ENCODE results near the gene TNFRSF11A.

TNFRSF11A gene

DNA sequence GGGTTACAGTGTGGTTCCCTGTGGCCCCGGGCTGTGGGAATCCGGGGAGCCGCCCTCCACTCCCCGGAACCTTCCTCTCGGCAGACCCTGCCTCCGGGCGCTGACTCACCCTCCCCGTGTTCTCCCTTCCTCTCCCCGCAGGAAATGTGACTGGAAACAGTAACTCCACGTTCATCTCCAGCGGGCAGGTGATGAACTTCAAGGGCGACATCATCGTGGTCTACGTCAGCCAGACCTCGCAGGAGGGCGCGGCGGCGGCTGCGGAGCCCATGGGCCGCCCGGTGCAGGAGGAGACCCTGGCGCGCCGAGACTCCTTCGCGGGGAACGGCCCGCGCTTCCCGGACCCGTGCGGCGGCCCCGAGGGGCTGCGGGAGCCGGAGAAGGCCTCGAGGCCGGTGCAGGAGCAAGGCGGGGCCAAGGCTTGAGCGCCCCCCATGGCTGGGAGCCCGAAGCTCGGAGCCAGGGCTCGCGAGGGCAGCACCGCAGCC is 59.5 kb downstream of the TNFRSF11A start:
- DNase-seq (ENCODE audit: low spot score) = no peak

DNA sequence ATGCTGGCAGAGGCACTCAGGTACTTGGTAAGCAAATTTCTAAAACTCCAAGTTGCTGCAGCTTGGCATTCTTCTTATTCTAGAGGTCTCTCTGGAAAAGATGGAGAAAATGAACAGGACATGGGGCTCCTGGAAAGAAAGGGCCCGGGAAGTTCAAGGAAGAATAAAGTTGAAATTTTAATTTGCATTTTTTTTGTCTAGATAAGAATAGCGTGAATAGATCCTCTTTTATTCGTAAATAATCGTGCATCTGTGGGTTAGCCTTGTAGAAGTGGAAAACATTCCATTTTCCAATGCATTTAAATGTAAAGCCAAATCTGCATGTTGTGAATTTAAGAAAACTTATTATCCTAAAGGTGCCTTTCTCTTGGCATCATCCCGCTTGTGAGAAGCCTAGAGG is 61.0 kb downstream of the TNFRSF11A start:
- no peak for DNase-seq (ENCODE audit: low spot score)

DNA sequence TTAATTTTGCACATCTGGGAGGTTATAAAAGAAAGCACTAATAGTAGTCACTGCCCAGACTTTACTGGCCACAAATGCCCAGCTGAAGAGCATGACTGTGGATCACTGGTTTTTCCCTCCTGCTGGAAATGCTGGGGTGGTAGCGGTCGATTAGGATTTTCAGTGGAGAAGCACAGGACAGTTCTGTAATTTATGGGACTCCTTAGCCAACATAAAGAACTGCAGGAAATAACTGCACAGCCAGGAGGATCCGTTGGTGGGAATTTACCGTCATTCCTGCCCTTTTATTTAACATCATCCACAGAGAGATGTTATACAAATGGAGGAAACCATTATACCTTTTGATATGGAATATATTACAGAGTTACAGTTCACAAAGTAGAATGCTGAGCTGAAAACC is 61.5 kb downstream of the TNFRSF11A start:
- no peak for DNase-seq (ENCODE audit: low spot score)

DNA sequence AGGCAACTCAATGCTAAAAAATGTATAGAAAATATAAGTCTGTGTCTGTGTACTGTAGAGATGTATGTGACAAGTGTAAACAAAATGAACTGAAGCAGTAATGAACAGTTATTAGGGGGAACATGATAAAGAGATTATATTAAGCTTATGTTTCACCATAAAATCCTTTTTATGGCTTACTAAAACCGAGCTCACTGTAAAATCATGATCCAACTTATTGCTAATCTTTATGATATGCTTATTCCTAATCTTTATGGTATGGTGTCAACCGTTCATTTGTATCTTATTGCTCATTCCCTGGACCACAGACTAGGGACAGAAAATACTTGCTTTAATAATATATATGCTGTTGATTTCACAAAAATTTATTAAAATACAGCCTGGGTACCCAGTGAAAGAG is 62.1 kb downstream of the TNFRSF11A start:
- no peak for DNase-seq (ENCODE audit: low spot score)

DNA sequence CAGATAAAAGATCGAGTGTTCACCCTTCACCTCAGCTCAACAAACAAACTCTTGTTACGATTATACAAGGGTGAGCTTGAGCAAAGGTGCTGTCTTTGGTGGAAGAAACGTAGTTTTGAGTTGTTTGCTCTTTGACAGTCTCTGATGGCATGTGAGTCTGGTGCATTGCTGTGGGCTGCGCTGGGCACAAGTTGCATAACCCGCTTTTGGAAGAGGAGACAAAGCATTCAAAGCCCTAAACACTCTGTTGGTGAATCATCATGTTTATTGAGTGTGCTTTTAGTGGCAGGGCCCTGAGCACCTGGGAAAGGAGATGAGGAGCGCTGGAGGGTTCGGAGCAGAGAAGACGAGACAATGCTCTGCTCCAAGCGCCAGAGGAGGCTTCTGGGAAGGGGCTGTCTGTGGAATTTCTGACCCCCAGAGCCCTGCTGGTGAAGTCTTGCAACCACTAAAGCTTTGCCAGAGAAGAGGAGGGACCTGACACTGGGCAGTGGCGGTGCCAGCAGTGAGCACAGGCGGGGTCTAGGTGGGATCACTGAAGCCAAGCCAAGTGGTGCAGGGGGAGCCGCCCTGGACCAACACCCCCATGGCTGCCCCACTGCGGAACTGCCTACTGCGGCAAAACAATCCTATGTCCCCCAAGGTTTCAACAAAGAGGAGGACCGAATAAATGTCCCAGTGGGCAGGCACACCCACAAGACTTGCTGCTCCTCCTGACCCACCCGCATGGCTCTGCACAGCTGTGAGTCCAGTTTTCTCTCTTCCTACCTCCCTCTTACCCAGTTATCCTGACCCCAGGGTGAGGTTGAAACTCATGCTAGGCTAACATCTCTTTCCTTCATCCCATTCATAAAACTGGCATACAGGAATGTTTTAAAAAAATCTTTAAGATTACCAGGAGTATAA is 64.0 kb downstream of the TNFRSF11A start:
- DNase-seq (ENCODE audit: low spot score) = no peak

DNA sequence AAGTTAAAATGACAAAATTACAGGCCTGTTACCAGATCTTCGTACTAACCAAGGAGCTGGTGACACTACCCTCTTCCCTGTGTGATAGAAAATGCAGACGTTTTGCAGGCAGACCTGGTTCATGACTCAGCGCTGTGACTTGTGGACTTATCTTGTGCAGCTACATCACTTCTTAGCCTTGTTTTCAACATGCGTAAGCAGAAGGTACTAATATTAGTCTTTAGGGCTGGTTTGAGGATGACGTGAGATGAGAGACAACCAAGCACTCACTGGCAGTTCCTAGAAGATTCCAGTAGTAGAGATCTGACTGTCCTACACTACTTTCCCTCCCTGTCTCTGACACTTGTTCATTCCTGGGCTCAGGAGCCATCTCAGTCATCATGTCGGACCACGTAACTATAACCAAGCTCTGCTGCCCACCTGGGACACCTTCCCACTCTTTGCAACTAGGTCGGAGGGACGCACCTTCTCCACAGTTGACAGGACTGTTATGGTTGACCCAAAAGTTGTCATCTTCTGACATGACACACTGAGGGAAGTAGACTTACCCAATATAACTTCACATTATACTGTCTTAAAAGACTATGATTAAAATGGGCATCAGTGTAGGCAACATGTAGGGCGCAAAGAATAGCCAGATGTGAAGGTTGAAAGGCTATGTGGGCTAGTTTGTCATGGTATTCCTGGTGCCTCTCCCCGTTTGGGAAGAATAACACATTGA is 64.8 kb downstream of the TNFRSF11A start:
- no peak for DNase-seq (ENCODE audit: low spot score)

DNA sequence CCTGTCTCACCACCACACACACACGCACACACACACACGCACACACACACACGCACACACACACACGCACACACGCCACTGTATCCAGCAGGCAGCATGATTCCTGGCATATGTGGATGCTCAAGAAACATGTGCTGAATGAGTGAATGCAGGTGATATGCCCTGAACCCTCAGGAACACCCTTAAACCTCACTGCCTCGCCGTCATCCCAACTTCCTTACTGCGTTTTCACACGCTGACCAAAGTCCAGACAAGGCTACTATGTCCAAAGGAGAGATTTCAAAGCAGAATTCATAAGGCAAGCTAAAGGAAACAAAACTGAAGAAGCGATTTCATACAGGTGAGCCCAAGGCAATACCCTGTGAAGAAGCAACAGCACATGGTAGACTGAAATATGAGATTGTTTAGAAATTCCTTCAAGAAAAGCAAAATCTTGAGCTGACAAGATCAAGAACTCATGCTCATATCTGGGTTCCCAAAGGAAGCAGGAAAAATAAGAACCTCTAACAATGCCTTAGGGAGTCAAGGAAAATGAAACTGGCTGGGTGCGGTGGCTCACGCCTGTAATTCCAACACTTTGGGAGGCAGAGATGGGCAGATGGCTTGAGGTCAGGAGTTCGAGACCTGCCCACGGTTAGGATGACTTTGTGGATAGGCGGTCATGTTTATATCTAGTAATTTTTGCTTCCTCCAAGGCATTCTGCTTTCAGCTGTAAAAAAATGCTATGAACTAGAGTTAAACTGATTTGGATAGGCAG is 69.1 kb downstream of the TNFRSF11A start:
- no peak for DNase-seq (ENCODE audit: low spot score)

DNA sequence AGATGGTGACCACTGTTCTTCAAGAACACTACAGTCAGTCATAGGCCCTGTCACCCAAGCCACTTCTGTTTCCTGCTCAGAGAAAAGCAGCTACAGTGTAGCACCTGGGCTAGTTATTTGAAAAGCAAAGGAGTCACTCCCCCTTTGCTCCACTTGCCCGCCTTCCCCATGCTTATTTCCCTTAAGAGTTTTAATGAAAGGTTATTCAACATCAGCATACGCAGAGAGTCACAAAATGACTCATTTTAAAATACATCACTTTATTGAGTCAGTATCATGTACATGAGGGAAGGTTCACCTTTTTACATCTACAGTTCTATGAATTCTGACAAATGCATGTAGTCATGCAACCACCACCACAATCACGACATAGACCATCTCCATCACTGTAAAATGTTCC is 71.3 kb downstream of the TNFRSF11A start:
- peak; percentile 23 for DNase-seq (ENCODE audit: low spot score)

DNA sequence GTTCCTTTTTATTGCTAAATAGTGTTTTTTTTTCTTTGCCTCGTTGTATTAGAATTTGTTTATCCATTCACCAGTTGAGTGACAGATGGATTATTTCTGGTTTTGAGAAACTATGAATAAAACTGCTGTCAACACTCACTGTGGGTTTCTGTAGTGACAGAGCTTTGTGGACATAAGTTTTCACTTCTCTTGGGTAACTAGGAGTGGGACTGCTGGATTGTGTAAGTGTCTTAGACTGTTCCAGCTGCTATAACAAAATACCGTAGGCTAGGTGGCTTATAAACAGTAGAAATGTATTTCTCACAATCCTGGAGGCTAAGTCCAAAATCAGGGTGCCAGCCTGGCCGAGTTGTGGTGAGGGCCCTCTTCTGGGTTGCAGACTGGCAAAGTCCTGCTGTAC is 71.9 kb downstream of the TNFRSF11A start:
- DNase-seq (ENCODE audit: low spot score) = no peak

DNA sequence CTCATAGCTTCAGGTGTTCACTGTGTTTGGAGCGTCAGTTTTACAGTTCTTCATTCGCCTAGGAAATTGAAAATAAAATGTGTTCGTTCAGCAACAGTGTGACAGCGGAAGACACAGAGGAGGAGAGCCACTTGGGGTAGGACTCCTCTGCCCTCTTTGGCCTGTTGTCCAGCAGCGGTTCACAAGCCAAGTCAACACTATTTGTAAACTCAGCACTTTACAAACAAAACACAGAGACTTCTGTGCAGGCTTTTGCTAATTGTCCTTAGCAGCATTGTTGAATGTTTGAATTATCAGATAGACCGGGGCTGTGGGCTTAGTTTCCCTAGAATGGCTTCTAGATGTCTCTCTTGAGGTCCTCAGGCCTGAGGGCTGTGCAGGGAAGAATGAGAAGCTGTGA is 73.2 kb downstream of the TNFRSF11A start:
- no peak for DNase-seq (ENCODE audit: low spot score)

DNA sequence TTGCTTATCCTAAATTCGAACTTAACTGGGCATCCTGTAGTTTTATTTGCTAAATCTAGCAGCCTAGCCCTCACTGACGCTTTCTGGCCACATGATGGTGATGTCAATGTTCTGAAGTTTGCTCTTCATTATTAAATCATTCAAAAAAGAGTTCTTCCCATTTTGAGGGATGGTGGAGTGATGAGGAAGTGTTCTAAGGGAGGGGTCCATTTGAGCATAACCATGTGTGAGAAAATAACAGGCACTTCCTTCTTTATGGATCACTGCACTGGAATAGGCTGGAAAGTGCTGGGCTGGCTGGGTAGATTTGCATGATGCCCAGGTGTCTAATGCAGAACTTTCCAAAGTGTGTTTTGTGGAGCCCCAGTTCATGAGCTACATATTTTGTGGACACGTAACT is 74.2 kb downstream of the TNFRSF11A start:
- DNase-seq (ENCODE audit: low spot score) = no peak

DNA sequence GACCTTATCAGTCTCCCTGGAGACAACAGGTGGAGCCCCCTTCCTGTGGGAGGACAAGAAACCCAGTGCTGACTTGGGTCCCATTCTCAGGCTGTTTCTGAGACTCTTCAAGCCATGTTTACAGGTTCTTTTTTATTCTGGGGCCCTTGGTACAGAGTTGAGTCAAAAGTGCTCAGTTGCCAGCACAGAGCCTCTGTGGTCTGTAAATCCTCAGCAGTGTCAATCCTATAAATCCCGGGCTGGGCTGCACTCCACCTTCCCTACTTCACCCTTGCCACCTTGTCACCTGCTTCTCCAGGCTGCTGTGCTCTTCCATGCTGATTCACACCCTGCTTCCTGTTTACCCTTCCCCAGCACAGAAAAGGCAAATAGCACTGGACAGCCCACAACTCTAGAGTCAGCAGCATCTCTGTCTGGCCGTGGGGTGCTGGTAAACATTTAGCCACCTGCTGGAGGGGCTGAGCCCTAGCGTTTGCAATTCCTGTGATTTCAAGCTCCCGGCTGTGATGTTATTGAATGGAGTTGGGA is 74.7 kb downstream of the TNFRSF11A start:
- peak; percentile 34 for DNase-seq (ENCODE audit: low spot score)

DNA sequence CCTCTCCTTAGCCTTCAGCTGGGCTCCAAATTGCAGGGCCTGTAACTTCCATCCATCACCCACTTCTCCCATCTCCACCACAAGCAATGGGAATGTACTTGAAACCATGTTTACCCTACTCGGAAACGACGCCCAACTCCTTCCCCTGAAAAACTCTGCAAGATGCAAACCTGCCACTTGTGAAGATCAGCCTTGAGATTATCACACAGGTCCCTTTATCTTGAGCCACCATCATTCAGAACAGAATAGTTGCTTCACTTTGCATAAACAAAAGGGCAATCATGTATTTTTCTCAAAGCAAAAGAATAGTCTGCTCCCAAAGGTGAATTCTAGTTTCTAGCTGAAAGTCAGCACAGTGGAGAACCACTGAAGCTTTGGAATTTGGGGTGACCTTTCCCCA is 75.8 kb downstream of the TNFRSF11A start:
- DNase-seq (ENCODE audit: low spot score) = no peak

DNA sequence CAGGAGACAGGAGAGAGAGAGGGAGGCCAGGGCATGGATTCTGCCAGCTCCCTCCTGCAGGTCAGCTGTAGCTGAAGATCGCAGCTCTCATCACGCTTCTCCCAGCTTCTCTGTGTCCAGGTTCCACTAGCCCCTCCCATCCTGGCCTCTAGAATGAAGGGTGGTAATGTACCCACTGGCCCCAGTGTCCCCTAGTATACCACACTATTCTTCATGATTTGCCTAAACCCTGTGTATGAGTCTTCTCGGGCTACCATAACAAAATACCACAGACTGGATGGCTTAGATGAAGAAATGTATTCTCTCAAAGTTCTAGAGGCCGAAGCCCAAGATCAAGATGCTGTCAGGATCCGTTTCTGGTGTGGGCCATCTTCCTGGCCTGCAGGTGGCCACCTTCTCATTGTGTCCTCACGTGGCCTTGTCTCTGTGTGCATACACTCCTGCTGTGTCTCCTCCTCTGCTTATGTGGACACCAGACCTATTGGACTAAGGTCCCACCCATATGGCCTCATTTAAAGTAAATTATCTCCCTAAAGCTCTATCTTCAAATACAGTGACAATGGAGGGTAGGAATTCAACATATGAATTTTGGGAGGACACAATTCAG is 77.3 kb downstream of the TNFRSF11A start:
- DNase-seq (ENCODE audit: low spot score) = no peak

DNA sequence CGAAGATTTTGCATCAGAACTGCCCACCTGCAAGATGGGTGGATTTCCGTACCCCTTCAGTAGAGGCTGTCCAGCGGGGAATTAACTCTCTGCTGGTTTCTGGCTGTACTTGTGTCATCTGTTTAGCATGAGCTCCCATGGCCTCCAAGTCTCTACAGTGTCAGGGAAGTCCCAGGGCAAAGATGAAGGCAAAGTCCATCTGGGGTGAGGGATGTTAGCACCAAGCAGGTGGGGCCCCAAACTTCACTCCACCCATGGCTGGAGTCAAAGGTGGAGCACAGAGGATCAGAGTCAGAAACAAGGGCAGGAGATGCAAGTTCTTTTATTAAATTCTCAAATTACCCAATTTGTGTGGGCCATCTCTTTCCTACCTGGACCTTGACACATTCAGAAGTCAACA is 78.0 kb downstream of the TNFRSF11A start:
- DNase-seq (ENCODE audit: low spot score) = no peak

DNA sequence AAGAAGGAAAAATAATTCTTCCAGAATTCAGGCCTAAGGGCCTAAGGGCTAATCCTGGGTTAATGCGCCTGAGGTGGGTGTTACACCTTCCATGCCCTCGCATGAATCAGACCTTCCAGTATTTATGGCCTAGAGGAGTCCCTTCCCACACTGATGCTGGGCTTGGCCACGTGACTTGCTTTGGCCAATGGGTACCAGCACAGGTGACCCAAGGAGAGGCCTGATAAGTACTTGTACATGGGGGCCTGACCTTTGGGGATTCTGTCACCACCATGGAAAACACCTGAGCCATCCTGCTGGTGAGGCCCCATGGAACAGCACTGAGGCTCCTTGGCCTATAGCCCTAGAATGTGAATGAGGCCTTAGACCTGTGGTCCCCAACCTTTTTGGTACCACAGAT is 79.8 kb downstream of the TNFRSF11A start:
- no peak for DNase-seq (ENCODE audit: low spot score)

DNA sequence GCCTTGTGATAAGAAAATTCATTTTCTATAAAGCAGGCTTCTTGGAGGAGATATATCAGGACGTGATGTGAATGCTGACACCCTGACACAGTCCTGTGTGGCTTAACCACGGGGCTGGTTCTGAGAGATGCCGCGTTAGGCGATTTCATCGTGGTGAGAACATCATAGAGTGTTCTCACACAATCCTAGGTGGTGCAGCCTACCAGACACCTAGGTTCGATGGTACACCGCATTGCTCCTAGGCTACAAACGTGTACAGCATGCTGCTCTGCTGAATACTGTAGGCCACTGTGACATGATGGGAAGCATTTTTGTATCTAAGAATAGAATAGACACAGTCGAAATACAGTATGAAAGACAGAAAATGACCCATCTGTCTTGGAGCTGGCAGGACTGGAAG is 82.5 kb downstream of the TNFRSF11A start:
- no peak for DNase-seq (ENCODE audit: low spot score)

DNA sequence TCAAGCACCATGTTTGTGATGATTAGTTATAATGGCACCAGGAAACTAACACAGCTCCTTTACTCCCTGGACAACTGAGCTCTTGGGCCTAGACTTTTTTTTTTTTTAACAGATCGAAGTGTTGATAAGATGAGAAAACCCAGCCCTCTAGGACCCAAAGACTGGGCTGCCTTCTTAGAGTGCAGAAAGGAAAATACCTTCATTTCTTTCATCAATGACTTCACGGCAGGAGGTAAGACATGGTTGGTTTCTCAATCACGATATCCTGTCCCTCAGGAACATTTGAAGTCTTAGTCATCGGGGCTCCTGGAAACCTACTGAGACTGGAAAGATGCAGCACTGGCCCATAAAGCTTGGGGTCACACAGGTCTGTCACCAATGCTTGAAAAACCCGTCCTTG is 84.7 kb downstream of the TNFRSF11A start:
- DNase-seq (ENCODE audit: low spot score) = no peak

DNA sequence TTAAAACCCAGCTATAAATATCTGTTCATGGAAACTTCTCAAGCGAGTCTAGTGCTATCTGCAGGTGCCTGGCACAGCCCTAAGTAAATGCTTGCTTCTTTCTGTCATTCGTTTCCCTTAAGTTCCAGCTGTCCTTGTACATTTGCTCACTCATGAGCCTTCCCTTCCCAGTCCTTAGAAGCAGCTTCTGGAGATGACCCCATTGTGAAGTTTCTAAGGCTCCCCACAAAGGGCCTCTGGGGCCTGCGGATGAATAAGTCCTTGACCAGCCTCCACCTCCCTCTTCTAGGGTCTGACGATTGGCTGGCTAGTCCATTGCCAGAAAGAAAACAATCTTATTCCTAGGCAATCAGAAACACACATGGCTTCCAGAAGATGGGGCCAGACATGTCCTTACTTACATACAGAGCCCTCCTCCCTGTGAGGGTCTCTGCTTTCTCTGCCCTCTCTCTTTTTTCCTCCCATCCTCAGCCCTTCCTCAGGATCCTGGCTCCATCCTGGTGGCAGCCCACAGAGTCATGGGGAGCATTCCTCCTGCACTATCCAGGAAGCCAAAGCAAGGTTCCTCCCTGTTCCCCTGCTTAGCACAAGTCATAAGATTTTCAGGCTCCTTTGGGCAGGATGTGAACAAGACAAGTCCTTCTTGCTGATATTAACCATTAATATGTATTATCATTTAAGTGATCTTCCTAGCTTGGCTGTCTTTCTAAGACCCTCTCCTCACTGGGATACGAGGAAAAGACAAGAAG is 87.3 kb downstream of the TNFRSF11A start:
- DNase-seq (ENCODE audit: low spot score) = no peak

DNA sequence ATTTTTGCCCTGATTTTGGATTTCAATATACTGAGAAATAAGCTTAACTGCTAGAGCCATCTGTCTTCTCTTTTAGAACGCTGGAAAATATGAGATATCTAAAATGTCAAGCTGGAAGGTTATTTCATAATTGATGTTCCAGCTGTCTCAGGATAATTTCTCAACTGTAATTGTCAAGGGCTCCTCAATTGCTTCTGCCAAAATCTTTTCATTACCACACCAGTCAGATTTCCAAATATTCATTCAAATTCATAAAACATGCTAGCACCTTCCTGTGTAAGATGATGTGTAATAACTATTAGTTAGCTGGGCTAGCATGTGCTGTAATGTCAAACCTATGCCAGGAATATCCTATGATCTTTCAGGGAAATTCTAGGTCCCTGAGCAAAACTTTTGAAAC is 88.1 kb downstream of the TNFRSF11A start:
- DNase-seq (ENCODE audit: low spot score) = no peak

DNA sequence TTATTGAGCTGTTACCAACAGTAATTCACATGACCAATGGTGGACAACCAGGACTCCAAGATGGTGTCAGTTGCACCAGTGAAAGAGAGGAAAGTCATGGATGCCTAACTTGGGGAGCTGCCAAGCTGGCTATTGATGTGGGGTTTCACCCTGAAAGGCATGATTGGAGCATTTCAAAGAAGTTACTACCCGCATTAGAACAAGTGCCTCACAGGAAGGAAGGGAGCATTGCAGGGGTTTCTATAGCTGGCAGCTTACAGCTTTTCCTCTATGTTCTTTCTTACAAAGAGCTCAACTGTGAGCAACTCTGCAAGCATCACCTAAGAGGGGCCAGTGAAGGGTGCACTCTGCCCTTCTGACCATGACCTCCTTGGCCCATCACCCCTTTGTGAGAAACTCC is 93.1 kb downstream of the TNFRSF11A start:
- DNase-seq (ENCODE audit: low spot score) = no peak

Measured in RKO (cell line).